Right lobe of liver (tissue), 4 donors: ENCODE data around the gene COMMD10.

Experiments used
- CTCF ChIP-seq, 4 donors: fragments of 200-600 bp in 3 of 4; fragments of 450-650 bp in 1 of 4; IDR thresholded peaks; one replicate each; pipeline versions ENCODE4 v1.5.1 to v1.8.0; 2016 to 2022; ENCODE audit warnings: antibody characterized with exemption in 4 of 4, mild to moderate bottlenecking in 2 of 4
- POLR2A ChIP-seq: fragments of 450-650 bp; IDR thresholded peaks from one replicate; pipeline ENCODE4 v1.6.1; 2017; ENCODE audit warnings: antibody characterized with exemption, mild to moderate bottlenecking
- donor health status: DM: no; HTN: no; CAD: no.
- donor health status: DM: no; HTN: no; CAD: no.
- donor health status: DM: no; HTN: yes; CAD: no.

- TF ChIP-seq CTCF (IDR thresholded peaks at IDR 0.05): no peak
- TF ChIP-seq POLR2A: no peak
Observed at GRCh38 chr5:116078199-116078598, 6.6 kb upstream of the COMMD10 start.
